HuH-7.5 (cell line): ENCODE data around the gene ZNF804B.

Experiments used
- DNase-seq: peaks from one replicate; pipeline ENCODE4 v3.0.0; 2011; ENCODE audit warnings: low spot score

ZNF804B gene

DNA sequence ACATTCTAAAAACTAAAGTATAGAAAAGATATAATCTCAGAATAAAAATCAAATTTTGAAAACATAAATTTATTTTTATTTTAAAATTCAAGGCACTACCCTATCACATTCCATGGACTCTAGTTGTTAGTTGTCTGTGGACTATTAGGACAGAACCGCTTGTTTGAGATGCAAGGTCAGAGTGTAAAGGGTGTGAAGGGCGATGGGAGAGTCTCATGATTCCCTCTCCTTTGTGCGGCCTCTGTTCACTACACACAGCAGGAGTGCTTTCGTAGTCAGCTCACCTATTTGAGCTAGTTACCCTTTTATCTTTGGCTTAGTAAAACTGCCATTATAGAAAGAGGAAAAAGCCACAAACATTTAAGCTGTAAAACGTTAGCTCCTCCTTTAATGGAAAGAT, 225.8 kb downstream of the ZNF804B start:
- DNase-seq: no peak

DNA sequence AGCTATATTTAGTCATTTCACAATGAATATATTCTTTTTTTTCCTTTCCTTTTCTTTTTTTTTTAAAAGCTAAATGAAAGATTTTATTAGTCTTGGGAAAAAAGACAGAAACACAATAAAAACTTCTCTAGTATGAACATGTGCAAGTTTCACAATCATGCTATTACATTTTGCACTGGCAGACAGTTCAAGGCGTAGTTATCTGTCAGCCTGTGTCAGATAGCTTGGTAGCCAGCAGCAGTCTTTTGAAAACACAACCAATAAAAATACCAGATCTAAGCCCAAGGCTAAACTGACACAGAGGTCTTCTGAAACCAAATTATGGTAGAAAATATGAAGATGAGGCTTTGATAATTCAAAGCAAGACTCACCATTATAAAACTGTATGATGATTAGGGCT, 241.8 kb downstream of the ZNF804B start:
- no peak for DNase-seq

DNA sequence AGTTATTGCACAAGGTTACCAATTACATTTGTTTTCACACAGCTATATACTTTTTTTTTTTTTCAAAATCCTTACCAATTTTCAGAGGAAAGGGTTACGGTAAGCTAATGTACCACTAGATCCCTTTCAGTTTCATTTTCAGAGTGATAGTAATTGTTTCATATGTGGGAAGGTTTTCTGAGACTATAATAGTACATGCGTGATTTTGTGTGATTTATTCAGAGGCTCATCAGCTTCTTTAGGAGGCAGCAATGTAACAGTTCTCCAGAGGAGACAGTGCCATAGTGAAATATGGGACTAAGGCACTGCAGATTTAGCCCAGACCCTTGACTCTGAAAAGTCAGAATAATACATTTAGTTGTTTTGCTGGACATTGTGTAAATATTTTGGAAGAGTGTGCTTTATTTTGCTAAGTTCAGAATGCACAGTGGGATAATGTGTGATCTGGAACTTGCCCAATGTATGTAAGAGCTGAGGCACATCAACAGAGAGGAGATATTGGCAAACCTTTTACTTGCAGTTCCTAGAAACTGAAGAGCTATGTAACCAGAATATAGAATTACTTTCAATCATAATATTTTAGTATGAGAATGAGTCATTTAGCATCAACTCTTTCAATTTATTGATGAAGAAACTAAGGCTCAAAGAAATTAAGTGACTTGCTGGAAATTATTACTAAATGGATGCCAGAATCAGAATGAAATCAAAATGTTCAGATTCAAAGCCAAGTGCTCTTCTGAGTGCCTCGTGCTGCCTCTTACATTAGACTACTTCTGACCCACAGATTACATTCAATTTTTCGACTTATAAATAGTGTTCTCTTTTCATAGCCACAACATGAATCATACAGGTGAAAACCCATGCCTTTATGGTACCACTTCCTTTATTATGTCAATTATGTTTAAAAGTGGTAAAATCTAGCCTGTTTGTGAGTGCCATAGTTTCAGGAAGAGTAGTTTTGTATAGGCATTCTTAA, 243.8 kb downstream of the ZNF804B start:
- DNase-seq: no peak

DNA sequence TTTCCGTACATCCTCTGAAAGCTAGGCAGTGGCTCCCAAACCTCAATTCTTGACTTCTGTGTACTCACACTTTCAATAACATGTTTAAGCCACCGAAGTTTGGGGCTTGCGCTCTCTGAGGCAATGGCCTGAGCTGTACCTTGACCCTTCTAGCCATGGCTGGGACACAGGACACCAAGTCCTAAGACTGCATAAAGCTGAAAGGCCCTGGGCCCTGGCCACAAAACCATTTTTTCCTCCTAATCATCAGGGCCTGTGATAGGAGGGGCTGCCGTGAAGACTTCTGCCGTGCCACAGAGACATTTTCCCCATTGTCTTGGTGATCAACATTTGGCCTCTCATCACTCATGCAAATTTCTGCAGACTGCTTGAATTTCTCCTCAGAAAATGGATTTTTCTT, 252.5 kb downstream of the ZNF804B start:
- DNase-seq: no peak

DNA sequence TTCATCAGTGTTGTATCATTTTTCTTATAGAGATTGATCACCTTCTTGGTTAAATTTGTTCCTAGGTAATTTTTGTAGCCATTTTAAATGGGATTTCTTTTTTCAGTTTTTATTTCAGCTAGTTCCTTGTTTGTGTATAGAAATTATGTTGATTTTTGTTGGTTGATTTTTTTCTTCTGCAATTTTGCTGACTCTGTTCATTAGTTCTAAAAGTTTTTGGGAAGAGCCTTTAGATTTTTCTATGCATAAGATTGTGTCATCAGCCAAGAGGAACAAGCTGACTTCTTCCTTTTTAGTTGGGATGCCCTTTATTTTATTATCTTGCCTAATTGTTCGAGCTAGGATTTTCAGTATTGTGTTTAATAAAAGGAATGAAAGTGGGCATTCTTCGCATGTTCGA, 258.2 kb downstream of the ZNF804B start:
- DNase-seq: no peak

DNA sequence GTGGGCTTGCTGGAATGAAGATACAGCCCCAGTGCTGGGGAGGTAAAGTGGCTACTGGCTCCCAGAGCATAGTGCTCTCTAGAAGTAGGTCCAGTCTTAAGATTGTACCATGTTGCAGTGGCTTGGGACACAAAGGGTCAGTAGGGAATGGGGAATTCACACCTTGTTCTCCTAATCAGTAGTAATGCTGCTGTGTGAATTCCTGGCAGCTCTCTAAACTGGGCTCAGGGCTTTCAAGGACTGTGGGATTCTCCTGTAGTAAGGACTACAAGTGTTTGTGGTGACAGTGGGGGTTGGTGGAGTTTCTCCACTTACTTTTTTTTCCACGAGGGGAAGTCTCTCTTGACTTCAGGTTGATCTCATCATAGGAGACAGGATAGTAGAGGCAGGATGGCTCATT, 262.2 kb downstream of the ZNF804B start:
- DNase-seq: no peak

DNA sequence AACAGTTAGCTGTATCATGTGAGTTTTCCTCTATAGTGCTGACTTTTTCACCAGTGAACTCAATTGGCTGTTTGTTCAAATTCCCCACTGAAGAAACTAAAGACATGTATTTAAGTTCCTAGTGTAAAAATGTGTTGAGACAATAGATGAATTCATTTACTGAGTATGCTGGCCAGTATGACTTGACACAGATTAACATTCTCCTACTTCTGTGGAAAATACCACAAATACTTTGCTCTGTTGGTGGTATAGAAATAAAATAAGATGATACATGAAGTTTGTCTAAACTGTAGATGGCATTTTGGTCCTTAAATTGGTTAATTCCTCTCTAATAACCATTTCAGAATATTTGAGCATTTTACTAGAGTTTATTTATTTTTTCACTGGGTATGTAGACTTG, 263.7 kb downstream of the ZNF804B start:
- DNase-seq: no peak

DNA sequence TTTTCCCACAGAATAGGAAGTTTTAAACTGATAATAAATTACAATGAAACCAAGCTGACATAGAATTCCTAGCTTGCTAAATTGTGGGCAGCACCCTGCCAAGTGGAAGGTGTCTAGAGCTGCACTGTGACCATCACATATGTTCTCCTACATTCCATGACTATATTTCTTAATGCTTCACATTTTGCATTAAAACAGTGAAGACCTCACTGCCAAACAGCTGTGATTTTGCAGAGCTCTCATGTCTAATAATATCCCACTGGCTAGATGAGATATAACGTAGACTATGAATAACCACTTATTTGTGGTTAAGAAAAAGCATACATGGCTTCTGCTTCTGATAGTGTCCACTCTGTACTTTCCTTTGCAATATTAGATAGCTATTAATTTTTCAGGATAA, 264.4 kb downstream of the ZNF804B start:
- DNase-seq: no peak

DNA sequence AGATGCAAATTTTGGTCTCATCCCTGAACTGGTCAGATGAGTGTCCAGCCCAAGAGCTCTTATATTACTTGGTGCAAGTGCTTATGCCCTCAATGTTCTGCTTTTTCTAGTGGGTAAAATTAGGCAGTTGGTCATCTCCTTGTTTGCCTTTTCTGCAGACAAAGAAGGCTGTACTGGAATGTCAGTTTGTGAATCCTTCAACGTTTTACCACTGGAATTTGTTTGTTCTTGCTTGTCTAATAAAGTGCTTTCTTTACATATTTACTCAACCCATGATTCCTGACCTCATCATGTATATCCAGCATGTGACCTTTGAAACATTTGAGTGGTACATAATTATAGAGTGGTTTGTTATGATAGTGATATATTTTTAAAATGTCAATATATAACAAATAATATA, 268.3 kb downstream of the ZNF804B start:
- DNase-seq: peak; percentile 3

DNA sequence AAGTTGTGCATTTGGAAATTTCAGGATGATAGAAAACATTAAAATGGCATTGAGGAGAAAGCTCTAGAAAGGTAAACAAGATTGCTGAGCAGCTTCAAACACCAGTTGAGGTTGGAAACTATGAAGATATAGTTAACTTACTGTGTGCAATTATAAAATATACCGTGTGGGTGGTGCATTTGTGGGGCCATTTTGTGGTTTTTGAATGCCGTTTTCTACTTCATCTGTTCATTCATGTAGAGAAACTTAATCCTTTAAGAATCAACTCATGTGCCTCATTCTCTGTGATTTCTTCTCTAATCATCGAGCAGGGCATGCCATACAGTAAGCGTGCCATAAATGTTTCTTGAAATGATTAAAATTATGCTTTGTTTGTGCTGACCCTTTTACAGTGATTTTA, 268.8 kb downstream of the ZNF804B start:
- DNase-seq: no peak

DNA sequence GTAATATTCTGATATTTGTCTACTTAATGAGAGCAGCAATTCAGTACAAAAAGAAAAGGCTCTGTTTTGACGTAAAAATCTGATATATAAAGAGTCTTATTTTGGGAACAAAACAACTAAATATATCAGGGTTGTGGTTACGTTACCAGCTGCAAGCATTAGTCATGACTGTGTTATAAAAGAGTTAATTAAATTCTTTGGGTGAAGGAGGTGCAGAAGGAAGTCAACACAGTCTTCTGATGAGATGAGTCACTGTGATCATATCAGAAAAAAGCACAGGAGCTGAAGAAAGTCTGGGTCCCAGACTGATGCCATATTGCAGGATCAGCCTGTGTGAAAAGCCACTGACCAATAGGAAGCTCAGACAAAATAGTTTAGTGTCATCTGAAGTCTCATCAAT, 270.4 kb downstream of the ZNF804B start:
- DNase-seq: no peak

DNA sequence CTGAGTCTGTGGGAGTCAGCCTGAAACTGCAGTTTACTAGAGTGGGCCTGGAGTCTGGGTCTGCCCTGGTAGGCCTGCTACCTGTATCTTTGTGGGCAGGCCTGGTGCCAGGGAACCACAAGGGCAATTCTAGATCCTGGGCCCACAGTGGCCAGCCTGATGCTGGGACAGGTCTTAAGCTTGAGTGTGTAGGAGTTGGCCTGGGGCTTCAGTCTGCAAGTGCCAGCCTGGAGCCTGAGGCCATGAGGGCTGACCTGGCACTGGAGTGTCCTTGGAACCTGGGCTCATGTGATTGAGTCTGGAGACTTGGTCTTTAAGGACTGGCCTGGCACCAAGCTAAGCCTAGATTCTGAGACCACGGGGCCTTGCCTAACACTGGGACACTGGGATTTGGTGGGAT, 281.7 kb downstream of the ZNF804B start:
- no peak for DNase-seq

DNA sequence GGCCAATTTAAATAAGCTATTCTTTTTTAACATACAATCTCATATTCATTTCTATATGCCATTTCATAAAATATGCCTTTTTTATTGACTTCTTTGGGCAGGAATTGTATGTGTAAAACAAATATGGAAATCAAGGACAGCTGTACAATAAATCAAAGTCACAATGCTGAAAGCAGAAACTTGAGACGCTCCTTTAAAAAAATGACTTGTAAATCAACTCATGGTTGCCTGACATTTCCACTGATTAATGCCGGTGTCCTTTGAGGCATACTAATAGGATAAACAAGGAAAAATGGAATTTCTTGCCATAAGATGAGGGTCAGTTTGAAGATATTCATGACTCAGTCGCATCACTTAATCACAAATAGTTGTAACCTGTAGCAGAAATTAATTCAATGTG, 283.4 kb downstream of the ZNF804B start:
- no peak for DNase-seq

DNA sequence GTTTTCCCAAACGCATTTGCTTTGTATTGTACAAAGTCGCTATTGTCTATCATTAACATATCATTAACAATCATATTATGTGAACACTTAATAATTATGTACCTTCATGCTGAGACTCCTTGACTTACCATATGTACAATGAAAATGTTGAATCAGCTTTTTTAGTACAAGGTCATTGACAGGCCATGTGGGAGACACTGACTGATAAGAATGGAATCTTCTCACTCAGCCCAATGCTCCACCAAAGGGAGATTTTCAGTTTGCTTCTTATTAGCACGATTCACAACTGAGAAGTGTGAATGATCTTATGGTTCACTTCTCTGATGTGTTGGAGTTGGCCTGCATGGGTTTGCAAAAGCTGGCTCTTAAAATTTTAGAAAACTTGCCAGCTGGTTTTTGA, 289.5 kb downstream of the ZNF804B start:
- no peak for DNase-seq

DNA sequence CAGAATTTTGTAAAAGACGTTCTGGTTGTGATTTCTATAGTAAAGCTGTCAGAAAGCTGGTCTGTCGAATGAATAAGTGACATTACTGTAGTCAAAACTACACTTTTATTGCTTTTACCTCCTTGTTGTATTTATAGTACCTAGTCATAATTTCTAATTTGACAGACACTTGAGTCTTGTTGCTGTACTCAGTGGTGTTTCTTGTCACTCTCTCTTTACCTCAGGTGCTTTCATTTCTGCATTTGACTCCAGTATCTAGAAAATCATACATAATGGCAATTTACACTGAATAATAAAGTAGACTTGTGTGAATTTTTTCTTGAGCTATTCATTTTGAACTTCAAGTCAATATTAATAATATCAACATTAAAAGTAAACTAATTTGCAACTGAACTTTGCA, 293.6 kb downstream of the ZNF804B start:
- DNase-seq: no peak

DNA sequence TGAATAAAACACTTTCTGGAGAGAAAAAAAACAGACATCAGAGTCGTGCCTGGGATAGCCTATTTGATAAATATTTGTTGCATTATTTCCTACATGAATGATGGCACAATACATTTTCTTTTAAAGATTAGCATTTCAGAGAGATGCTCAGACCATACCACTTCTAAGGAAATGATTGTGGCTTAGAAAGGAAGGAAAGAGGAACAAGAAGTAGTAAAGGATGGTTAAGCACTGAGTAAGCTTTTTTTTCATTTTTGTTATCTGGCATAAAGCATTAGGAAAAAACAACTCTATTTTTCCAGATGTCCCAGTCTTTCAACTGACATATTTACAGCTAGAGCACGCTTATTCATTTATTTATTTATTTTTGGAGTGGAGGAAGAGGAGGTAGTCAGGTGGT, 294.9 kb downstream of the ZNF804B start:
- no peak for DNase-seq

DNA sequence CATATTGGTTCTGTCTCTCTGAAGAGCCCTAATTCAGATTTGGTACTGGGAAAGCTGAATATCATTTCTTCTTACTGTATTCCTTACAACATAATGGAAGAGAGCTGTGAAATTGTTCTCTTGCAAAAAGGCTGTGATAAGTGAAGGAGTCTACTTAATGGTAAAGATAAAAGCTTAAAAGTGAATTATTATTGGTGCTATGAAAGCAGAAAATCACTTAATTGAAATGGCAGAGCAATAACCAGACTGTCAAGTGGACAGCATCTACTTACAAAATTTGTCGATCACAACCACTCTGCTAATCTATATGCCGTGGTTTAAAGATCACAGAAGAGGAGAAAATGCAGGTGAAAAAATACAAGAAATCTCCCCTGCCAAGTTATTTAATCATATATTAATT, 300.7 kb downstream of the ZNF804B start:
- DNase-seq: no peak

DNA sequence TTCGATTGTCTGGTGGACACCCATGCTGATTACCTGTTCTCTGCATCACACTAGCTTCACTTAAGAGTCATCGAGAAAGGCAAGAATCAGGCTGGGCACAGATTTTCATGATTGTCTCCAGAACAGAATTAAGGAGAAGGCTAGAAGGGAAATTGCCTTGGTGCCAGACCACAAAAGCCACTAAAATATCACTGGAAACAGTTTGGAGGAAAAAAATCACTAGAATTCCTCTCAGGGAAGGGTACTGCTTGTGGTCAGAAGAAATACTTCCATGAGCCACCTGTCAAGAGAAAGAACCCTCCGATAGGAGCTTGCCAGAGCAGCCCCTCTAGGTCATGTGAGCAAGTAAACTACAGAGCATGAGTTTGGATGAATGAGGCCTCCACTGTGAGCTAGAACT, 305.3 kb downstream of the ZNF804B start:
- DNase-seq: no peak

DNA sequence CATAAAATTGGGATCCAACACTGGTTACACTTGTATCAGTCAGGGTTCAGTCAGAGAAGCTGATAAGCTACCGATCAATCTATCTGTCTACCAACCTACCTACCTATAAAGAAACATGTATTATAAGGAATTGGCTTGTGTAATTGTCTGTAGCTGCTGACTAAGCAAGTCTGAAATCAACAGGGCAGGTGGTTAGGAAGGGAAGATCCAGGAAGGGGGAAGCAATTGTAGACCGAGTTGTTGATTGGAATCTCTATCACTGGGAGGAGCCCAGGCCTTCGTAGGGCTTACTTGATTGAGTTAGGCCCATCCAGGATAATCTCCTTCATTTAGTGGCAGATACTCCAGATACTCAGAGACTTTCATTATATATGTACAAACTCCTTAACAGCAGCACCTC, 307.5 kb downstream of the ZNF804B start:
- DNase-seq: no peak

DNA sequence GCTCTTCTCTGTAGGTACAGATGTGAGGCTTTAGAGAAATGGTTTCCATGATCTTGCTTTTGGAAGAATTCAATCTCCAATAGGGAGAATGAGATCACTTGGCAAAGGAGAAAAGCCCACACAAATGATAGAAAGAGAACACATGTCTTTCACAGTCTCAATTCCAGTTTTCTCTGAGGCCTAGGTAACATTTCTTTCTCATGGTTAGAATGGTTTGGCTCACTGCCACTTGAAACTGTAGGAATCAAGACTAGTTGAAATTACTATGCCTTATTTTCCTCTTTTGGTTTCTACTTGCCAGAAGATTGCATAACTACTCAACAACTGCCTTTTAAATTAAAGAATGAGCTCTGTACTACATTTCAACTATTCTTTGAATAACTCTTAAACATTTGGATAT, 312.6 kb downstream of the ZNF804B start:
- DNase-seq: no peak

DNA sequence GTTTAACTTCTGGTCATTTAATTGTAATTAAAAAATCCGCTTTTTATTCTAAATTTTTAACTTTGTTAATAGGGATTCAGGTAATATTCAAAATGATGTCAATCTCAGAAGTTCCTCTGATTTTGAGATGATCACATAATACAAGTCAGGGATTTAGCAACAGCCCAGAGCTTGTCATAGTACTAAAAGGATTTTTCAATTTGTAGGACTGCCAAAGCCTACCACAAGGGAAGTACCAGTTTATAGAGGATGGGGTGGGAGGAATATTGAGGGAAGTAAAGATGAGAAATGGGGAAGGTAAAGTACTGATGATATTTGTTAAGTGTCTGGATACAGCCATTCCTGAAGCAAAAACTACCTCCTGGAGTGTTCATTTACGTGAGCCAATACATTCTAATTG, 314.3 kb downstream of the ZNF804B start:
- no peak for DNase-seq

DNA sequence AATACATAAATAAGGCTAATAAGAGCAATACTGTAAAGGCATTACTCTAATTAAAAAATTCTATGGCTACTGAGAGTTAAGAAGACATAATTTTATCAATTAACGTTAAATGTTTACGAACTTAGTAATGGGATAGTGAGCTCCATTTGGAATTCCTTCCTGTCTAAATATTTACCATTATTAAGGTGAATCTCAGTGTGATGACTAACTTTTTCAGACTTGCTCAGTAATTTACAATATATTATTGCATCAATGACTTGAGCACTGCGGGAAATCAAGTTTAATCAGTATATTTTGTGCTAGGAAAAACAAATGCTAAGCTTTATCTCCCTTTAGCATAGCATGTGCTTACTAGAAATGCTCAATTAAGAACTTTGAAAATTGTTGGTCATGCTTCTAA, 318.5 kb downstream of the ZNF804B start:
- no peak for DNase-seq

DNA sequence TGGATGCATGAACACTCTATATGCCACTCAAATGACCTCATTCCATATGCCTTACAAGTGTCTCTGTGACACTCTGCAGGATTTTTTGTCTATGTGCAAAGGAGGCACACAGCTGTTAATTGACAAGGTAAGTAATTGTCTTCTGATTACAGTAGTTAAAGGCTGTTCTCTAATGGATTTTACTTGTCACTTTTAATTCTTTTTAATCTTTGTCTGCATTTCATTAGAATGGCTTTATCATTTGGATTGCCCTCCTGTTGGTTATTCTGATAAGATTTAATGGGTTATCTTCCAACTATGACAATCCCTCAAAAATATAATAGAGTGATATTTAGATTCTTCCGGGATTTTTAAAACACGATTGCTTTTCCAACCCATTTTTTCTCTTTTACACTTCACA, 326.1 kb downstream of the ZNF804B start:
- no peak for DNase-seq

DNA sequence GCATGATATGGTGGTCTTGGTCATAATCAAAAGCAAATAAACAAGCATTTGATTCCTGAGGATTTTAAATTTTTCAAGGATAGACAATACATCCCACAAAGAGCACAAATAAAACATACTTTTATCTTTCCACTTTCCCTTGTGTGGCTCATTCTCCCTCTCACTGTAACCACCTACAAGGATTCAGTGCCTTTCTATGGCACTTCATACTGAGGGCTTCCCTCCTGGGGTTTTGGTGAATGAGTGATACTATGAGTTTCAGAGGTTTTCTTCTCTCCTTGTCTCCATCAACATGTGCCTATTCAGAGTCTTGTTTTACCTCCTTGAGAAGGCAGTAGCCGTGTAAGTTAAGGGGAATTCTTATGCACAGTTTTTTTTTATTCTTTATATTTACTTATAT, 332.1 kb downstream of the ZNF804B start:
- DNase-seq: no peak
